GM21528 (cell line): Measurements from ENCODE around the gene CPTP.

ENCODE experiments used
- ATAC-seq: cut with Tn5 transposase; IDR thresholded peaks from one replicate; pipeline ENCODE4 v1.9.1; 2021; ENCODE audit warnings: mild to moderate bottlenecking, moderate library complexity; ENCODE audit not compliant: unreplicated experiment, low FRiP score

CPTP gene

DNA sequence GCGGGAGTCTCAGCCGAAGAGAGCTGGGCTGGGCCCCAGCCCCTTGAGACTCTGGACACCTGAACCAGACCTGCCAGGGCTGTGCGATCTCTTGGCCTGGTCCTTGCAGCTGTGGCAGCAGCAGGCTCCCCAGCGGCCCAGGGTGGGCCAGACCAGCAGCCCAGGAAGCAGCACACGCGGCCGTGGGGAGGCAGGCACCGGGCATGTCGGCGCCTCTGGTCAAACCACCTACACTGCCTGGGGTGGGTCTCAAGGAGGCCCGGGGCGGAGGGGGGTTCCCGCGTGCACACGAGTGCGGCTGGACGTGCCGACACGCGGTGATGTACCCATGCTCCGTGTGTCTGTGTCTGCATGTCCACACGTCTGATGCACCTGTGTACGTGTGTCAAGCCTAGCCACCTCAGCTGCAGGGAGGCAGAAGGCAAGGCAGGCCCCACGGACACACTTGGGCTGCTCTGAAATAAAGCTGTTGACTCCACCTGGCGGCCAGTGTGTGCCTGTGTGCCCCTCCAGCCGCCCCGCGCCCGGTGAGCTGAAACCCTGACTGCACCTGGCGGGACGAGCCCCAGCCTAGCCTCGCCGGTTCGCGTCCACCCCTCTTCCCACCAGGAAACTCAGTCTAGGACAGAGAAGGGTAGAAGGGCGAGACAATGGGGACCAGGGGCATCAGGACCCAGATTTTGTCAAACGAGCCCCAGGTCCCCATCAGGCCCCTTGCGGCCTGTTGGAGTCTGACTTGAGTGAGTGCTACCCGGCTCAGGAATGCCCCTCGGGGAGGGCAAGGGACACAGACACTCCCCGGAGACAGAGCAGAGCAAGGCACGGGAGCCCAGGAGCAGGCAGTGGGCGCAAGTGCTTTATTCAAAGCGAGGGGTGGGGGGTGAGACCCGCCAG, 32.8 kb upstream of the CPTP start:
- no peak for ATAC-seq

DNA sequence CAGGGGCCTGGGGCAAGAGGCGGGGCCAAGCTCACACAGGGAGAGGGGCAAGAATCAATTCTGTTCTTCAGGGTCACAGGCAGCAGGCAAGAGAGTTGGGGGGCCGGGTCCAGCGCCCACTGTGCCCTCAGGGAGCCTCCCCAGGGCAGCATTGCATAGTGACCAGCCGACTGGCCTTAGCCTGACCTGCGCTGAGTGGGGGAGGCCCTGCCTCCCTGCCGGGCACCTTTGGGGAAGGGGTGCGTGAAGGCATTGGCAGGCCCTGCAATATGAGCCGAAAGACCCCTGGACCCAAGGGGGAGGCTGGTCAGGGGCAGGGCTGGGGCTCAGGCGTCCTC, 32.2 kb upstream of the CPTP start:
- no peak for ATAC-seq

DNA sequence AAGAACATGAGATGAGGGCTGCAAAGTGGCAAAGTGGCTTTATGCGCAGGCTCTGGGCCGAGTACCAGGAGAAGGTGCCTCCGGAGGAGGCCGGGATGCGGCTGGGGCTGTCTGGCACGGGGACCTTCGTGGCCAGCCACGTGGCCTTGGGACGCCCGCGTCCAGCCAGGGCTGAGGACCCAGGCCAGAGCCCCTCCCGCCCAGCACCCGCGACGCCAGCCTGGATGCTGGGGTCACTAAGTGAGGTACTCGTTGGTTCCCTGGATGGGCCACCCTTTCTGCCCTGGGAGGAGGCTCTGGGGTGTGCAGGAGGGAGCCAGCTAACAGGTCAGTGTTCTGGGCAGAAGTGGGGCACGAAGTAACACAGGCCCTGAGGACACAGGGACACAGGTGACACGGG, 31.8 kb upstream of the CPTP start:
- no peak for ATAC-seq

- no peak for ATAC-seq
Measured at GRCh38 chr1:1293263-1294249, 31.0 kb upstream of the CPTP start.

- ATAC-seq, result no peak
Measured at GRCh38 chr1:1294250-1294890, 30.2 kb upstream of the CPTP start.

GRCh38 chr1:1295154-1295923, 29.3 kb upstream of the CPTP start:
- no peak for ATAC-seq

DNA sequence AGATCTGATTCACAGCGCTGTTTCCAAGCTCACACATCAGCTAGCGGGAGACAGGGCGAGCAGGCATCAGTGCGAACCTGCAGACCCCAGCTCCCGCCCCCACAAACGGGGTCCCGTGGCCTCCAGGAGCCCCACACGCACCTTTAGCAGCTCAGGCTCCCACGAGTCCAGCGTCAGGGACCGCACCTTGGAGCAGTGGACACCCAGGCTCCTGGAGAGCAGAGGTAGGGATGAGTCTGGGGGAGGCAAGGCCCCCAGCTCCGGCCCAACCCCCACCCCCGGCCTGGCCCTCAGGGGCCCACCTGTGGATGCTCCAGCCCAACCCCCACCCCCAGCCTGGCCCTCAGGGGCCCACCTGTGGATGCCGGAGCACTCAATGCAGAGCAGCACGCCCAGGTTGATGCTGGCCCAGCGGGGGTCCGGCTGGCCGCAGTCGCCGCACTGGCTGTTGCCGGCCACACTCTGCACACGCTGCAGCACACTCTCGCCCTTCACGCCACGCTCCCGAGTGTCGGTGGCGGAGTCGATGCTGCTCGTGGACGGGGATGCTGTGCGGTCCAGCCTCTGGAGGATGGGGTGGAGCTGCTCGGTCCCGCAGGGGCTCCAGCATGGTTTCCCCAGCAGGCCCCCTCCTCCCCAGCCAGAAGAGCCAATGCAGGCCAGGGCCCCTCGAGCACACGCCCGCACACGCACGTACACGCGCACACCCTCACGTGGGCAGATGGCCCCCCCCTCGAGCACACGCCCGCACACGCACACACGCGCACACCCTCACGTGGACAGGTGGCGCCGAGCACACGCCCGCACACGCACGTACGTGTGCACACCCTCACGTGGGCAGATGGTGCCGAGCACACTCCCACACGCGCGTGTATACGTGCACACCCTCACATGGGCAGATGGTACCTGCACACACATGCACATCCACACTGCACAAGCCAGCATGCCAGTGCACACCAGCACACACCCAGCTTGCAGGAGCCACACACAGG, 28.2 kb upstream of the CPTP start:
- no peak for ATAC-seq

GRCh38 chr1:1297802-1298424, 26.7 kb upstream of the CPTP start:
- no peak for ATAC-seq

DNA sequence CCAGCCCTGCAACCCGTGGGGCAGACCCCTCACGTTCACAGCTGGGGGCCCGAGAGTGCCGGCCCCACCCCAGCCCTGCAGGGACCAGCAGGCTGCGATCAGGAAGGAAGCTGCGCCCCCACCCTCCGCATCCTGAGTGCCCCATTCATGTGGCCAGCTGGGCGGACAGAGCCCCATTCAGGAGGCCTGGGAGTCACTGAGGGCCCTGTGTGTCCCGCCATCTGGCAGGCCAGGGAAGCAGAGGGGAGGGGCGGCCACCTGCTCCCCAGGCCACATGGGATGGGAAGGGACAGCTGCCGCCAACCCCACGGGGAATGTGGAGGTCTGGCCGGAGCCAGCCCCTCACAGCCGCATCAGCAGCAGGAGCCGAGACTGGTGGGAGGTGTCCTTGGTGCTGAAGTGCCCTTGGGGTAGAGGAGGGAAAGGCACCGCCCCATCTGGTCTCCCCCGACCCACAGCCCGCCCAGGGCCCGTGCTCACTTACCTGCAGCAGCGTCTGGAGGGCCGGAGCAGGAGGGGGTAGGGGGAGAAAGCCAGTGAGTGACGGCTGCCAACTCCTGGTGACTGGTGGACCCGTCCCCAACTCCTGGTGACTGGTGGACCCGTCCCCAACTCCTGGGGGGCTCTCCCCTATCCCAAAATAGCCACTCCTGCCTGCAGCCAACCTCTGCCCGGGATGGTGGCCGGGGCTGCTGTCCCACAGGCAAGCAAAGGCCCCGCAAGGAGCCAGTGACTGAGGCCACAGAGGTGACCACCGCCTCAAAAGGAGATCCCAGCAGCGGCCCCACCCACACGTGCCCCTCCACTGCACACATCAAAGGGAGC, 25.5 kb upstream of the CPTP start:
- no peak for ATAC-seq

GRCh38 chr1:1299686-1300351, 24.8 kb upstream of the CPTP start:
- ATAC-seq, result no peak

DNA sequence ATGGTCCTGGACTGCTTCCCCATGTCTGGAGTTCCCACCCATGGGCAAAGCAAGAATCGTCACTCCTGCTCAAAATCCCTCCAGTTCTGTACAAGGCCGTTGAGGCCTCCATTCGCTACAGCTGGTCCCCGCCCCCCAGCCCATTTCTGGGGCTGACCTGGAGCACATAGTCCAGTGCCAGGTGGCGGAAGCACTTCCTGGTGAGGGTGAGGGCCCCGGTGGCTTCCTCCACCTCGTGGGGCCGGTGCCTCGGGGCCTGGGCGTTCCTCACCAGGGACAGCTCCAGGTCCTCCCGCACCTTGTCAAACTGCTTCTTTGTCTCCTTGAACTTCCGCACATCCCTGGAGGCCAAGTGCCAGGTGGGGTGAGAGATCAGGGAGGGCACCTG, 24.3 kb upstream of the CPTP start:
- no peak for ATAC-seq

GRCh38 chr1:1302006-1302430, 22.6 kb upstream of the CPTP start:
- no peak for ATAC-seq

DNA sequence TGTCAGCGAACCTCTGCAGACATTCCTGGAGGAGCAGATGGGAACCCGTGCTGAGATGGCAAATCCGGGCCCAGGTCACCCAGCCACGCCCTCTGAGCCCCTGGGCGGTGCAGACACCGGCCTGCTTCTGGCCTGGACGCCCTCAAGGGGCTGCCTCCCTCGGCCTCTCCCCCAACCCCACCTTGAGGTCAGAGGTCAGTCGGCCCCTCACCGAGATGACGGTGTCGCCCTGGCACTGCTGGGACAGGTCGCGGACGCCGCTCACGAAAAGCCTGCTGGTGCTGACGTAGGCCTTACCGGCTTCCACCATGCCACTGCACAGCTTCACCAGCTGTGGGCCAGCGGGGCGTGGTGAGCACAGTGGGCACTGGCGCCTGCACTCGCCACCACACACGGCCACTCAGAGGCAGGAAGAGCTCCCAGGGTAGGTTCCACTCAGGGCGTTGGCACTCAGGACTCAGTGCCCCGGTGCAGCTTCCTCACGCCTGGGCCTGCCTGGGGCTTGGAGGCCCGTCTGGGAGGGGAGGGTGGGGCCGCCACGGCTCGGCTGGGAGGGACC, 21.6 kb upstream of the CPTP start:
- ATAC-seq, result no peak

DNA sequence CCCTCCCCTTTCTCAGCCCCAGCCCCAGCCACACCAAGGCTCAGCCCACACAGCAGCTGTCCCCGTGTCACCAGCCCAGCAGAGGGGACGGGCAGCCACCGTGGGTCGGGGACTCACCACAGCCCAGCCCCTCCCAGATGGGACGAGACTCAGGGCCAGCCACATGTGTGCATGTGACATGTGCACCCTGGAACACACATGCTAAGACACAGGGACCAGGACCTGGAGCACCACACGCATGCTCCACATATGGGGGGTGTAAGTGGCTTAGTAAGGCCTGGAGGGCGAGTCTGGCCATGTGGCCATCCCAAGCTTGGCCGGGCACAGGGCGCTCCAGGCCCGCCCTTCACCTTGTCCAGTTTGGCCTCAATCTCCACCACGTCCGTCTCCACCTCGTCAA, 20.9 kb upstream of the CPTP start:
- no peak for ATAC-seq

- no peak for ATAC-seq
Measured at GRCh38 chr1:1304331-1305299, 20.0 kb upstream of the CPTP start.
